SK-N-SH (cell line): ENCODE results near the gene RASGRF1. TPM values are rescaled to one million over a fixed set of nuclear protein-coding genes. Genes with fewer than 3 reads are reported as not detected.

Experiments used
- CTCF ChIA-PET: fragments of 300-600, 350-600 bp; formaldehyde crosslinking; extraction: SDS; loops from one replicate; lab custom pipeline; 2021; lab: Yijun Ruan, JAX
- POLR2A ChIA-PET: fragments of 350-600 bp; sonication (Branson Sonifier 250); formaldehyde crosslinking; extraction: SDS; loops from one replicate; lab custom pipeline; 2020; ENCODE audit warnings: antibody characterized with exemption, inconsistent platforms; lab: Yijun Ruan, JAX
- DNase-seq: peaks from one replicate; pipeline ENCODE4 v3.0.0; 2012
- H2AFZ ChIP-seq: fragments of 200-600 bp; sonication (generic); 2 replicates; pipeline ENCODE4 v1.8.1; 2016; ENCODE audit warnings: antibody characterized with exemption, mild to moderate bottlenecking, low read depth
- H3F3A ChIP-seq: fragments of 200-600 bp; sonication (generic); replicated peaks from 2 replicates; pipeline ENCODE3; 2016; ENCODE audit warnings: antibody characterized with exemption, mild to moderate bottlenecking; ENCODE audit not compliant: insufficient read depth
- H3K27ac ChIP-seq, 2 experiments: fragments of 200-500 bp in 1 of 2; fragments of 200-600 bp in 1 of 2; sonication (Bioruptor generic) in 1 of 2; sonication (generic), shearing (Covaris generic) in 1 of 2; 2 replicates each; pipeline versions ENCODE4 v1.5.1 to v1.6.1; 2014 to 2016; ENCODE audit warnings: low read depth in 2 of 2, inconsistent platforms in 1 of 2, low read length in 1 of 2, mild to moderate bottlenecking in 1 of 2, mixed read lengths in 1 of 2
- H3K27me3 ChIP-seq: fragments of 200-600 bp; sonication (generic), shearing (Covaris generic); 2 replicates; pipeline ENCODE4 v1.6.1; 2016; ENCODE audit warnings: mixed run types; ENCODE audit not compliant: insufficient read depth
- H3K36me3 ChIP-seq, 2 experiments: fragments of 200-500 bp in 1 of 2; fragments of 200-600 bp in 1 of 2; sonication (Bioruptor generic) in 1 of 2; sonication (generic) in 1 of 2; replicated peaks in 1 of 2; 2 replicates each; pipeline versions ENCODE3 to v1.5.1; 2014 to 2016; ENCODE audit warnings: low read length in 1 of 2, mild to moderate bottlenecking in 1 of 2; ENCODE audit not compliant: insufficient read depth in 2 of 2, control insufficient read depth in 1 of 2
- H3K4me1 ChIP-seq, 2 experiments: fragments of 200-500 bp in 1 of 2; fragments of 200-600 bp in 1 of 2; sonication (Bioruptor generic) in 1 of 2; sonication (generic), shearing (Covaris generic) in 1 of 2; 2 replicates each; pipeline versions ENCODE4 v1.5.1 to v1.6.1; 2014 to 2016; ENCODE audit warnings: low read depth in 1 of 2, low read length in 1 of 2, mixed run types in 1 of 2; ENCODE audit not compliant: insufficient read depth in 2 of 2, control insufficient read depth in 1 of 2
- H3K4me2 ChIP-seq: fragments of 200-600 bp; sonication (generic), shearing (Covaris generic); 2 replicates; pipeline ENCODE4 v1.6.1; 2017; ENCODE audit warnings: mixed run types
- H3K4me3 ChIP-seq, 2 experiments: fragments of 200-500 bp in 1 of 2; fragments of 200-600 bp in 1 of 2; sonication (Bioruptor generic) in 1 of 2; sonication (generic), shearing (Covaris generic) in 1 of 2; 2 replicates each; pipeline versions ENCODE4 v1.5.1 to v1.8.1; 2014 to 2016; ENCODE audit warnings: low read depth in 2 of 2, inconsistent platforms in 1 of 2, low read length in 1 of 2, mild to moderate bottlenecking in 1 of 2, mixed read lengths in 1 of 2, moderate library complexity in 1 of 2
- H3K79me2 ChIP-seq: fragments of 200-600 bp; sonication (generic); 2 replicates; pipeline ENCODE4 v1.8.1; 2017; ENCODE audit warnings: mild to moderate bottlenecking; ENCODE audit not compliant: insufficient read depth
- H3K9ac ChIP-seq: fragments of 200-600 bp; sonication (generic); 2 replicates; pipeline ENCODE4 v1.6.1; 2017; ENCODE audit warnings: mixed run types
- H3K9me2 ChIP-seq: fragments of 200-600 bp; sonication (generic); 2 replicates; pipeline ENCODE4 v1.6.1; 2017; ENCODE audit warnings: mixed run types
- H3K9me3 ChIP-seq: fragments of 200-600 bp; sonication (generic); 2 replicates; pipeline ENCODE4 v1.6.1; 2017; ENCODE audit warnings: mixed run types, mild to moderate bottlenecking, moderate library complexity
- H4K20me1 ChIP-seq: fragments of 200-600 bp; sonication (generic); 2 replicates; pipeline ENCODE4 v1.6.1; 2017; ENCODE audit warnings: mild to moderate bottlenecking, mixed run types; ENCODE audit not compliant: insufficient read depth
- EZH2phosphoT487 ChIP-seq: fragments of 200-600 bp; sonication (generic); IDR thresholded peaks from 2 replicates; pipeline ENCODE4 v1.6.1; 2017; ENCODE audit warnings: low read depth, mixed run types, mild to moderate bottlenecking, antibody characterized with exemption, moderate library complexity, borderline replicate concordance
- MEF2A ChIP-seq: IDR thresholded peaks from 2 replicates; pipeline ENCODE4 v1.4.0; 2012; ENCODE audit warnings: low read depth, borderline replicate concordance
- RAD21 ChIP-seq: IDR thresholded peaks from 2 replicates; pipeline ENCODE4 v1.6.1; 2012; ENCODE audit warnings: mild to moderate bottlenecking, low read length
- RCOR1 ChIP-seq: fragments of 150-350 bp; IDR thresholded peaks from 2 replicates; pipeline ENCODE4 v1.6.1; 2017; ENCODE audit warnings: antibody characterized with exemption, low read length
- SIN3A ChIP-seq: IDR thresholded peaks from 2 replicates; pipeline ENCODE4 v1.6.1; 2012; ENCODE audit warnings: low read depth, mild to moderate bottlenecking, low read length, moderate library complexity, borderline replicate concordance
- SMC3 ChIP-seq: IDR thresholded peaks from 2 replicates; pipeline ENCODE4 v1.6.1; 2012; ENCODE audit warnings: low read depth, low read length, improper control_type of control experiment
- WGBS: methylation state at CpG from one replicate; pipeline ENCODE4 v1.1.6; 2017; ENCODE audit warnings: low lambda C conversion rate; 5-methylcytosine and 5-hydroxymethylcytosine counted together
- polyA plus RNA-seq, 3 experiments: library from polyadenylated mRNA; depleted of rRNA; stranded (reverse); fragments of >200 nt; gene quantifications; 2 replicates each; pipeline ENCODE4 v1.2.3, GENCODE V29; 2012
- TF ChIP-seq, protein P1 (sequence below): IDR thresholded peaks from 2 replicates; pipeline ENCODE4 v1.4.0; 2012; ENCODE audit warnings: low read depth, borderline replicate concordance
- TF ChIP-seq, protein P2 (sequence below): IDR thresholded peaks from 2 replicates; pipeline ENCODE4 v1.6.1; 2012; ENCODE audit warnings: mild to moderate bottlenecking, low read depth, low read length, moderate library complexity
- TF ChIP-seq, protein P3 (sequence below): IDR thresholded peaks from 2 replicates; pipeline ENCODE4 v1.4.0; 2012; ENCODE audit warnings: low read depth, borderline replicate concordance
- TF ChIP-seq, protein P4 (sequence below): fragments of 150-350 bp; IDR thresholded peaks from 2 replicates; pipeline ENCODE4 v1.6.1; 2016; ENCODE audit warnings: mild to moderate bottlenecking, low read depth, low read length

The RASGRF1 gene
- polyA plus RNA-seq, 1 of the 3 experiments (the other 2 are of a cell fraction): 0.10 TPM

DNA sequence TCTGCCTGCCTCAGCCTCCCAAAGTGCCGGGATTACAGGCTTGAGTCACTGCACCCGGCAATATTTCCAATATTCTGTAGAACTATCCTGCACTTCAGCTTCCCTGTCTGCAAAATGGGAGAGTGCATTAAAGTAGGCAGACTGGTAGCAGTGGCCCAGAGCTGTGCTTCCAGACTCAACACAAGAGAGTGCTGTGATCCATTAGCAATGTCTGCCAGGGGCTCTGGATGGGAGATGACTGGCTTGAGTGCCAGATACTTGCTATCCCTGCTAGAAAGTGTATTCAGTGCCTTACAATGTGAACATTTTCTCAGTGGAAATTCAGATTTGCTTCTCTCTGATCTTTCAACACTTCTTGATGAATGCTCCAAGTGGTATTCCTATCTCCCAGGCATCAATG is 80.3 kb downstream of the RASGRF1 start:
- Histone ChIP-seq H4K20me1 (no peaks in the 10 kb centered on the region), H3K27me3 (peaks cover 11% of the 10 kb centered on the region), H2AFZ (no peak overlapping the region), H3K79me2 (no peaks in the 10 kb centered on the region), H3K9ac (no peak overlapping the region), H3K4me3 (no peak overlapping the region), H3K36me3 (no peaks in the 10 kb centered on the region), H3F3A (no peaks in the 10 kb centered on the region), H3K4me1 (peaks cover 0 to 5% of the 10 kb centered on the region in 2 experiments; a peak in 1 of 4 replicates), H3K27ac (no peak overlapping the region), H3K9me2 (no peaks in the 10 kb centered on the region), H3K9me3 (no peaks in the 10 kb centered on the region), H3K4me2 (no peak overlapping the region)
- TF ChIP-seq, protein P1, sequence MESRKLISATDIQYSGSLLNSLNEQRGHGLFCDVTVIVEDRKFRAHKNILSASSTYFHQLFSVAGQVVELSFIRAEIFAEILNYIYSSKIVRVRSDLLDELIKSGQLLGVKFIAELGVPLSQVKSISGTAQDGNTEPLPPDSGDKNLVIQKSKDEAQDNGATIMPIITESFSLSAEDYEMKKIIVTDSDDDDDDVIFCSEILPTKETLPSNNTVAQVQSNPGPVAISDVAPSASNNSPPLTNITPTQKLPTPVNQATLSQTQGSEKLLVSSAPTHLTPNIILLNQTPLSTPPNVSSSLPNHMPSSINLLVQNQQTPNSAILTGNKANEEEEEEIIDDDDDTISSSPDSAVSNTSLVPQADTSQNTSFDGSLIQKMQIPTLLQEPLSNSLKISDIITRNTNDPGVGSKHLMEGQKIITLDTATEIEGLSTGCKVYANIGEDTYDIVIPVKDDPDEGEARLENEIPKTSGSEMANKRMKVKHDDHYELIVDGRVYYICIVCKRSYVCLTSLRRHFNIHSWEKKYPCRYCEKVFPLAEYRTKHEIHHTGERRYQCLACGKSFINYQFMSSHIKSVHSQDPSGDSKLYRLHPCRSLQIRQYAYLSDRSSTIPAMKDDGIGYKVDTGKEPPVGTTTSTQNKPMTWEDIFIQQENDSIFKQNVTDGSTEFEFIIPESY: no peak
- no peak for TF ChIP-seq RCOR1
- TF ChIP-seq, protein P2, sequence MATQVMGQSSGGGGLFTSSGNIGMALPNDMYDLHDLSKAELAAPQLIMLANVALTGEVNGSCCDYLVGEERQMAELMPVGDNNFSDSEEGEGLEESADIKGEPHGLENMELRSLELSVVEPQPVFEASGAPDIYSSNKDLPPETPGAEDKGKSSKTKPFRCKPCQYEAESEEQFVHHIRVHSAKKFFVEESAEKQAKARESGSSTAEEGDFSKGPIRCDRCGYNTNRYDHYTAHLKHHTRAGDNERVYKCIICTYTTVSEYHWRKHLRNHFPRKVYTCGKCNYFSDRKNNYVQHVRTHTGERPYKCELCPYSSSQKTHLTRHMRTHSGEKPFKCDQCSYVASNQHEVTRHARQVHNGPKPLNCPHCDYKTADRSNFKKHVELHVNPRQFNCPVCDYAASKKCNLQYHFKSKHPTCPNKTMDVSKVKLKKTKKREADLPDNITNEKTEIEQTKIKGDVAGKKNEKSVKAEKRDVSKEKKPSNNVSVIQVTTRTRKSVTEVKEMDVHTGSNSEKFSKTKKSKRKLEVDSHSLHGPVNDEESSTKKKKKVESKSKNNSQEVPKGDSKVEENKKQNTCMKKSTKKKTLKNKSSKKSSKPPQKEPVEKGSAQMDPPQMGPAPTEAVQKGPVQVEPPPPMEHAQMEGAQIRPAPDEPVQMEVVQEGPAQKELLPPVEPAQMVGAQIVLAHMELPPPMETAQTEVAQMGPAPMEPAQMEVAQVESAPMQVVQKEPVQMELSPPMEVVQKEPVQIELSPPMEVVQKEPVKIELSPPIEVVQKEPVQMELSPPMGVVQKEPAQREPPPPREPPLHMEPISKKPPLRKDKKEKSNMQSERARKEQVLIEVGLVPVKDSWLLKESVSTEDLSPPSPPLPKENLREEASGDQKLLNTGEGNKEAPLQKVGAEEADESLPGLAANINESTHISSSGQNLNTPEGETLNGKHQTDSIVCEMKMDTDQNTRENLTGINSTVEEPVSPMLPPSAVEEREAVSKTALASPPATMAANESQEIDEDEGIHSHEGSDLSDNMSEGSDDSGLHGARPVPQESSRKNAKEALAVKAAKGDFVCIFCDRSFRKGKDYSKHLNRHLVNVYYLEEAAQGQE: no peak
- no peak for TF ChIP-seq SIN3A
- TF ChIP-seq EZH2phosphoT487: no peak
- TF ChIP-seq, protein P3, sequence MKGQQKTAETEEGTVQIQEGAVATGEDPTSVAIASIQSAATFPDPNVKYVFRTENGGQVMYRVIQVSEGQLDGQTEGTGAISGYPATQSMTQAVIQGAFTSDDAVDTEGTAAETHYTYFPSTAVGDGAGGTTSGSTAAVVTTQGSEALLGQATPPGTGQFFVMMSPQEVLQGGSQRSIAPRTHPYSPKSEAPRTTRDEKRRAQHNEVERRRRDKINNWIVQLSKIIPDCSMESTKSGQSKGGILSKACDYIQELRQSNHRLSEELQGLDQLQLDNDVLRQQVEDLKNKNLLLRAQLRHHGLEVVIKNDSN: no peak
- TF ChIP-seq RAD21: no peak
- TF ChIP-seq SMC3: no peak
- TF ChIP-seq, protein P4, sequence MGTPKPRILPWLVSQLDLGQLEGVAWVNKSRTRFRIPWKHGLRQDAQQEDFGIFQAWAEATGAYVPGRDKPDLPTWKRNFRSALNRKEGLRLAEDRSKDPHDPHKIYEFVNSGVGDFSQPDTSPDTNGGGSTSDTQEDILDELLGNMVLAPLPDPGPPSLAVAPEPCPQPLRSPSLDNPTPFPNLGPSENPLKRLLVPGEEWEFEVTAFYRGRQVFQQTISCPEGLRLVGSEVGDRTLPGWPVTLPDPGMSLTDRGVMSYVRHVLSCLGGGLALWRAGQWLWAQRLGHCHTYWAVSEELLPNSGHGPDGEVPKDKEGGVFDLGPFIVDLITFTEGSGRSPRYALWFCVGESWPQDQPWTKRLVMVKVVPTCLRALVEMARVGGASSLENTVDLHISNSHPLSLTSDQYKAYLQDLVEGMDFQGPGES: no peak
- TF ChIP-seq MEF2A: no peak
- CTCF ChIA-PET: no interaction called here
- no peak for DNase-seq
- 82% methylated on average over 2 of the region's 2 CpGs for WGBS
- POLR2A ChIA-PET: no interaction called here
